Neural crest cell (in vitro differentiated cells): ENCODE measurements around the gene GABRG2. TPM values are rescaled to one million over a fixed set of nuclear protein-coding genes. Genes with fewer than 3 reads are reported as not detected.

ENCODE experiments used
- DNase-seq: peaks from one replicate; pipeline ENCODE4 v3.0.0; 2021; ENCODE audit warnings: low read depth, mixed read lengths, low spot score
- H3K27ac Mint-ChIP-seq: one replicate; pipeline ENCODE4 v1.8.0; 2021; ENCODE audit warnings: mild to moderate bottlenecking, mixed read lengths; ENCODE audit not compliant: unreplicated experiment
- H3K27me3 Mint-ChIP-seq: 2 replicates; pipeline ENCODE4 v1.8.0; 2021; ENCODE audit warnings: low read depth, mild to moderate bottlenecking, mixed read lengths
- H3K36me3 Mint-ChIP-seq: 2 replicates; pipeline ENCODE4 v1.8.0; 2021; ENCODE audit warnings: low read depth, mild to moderate bottlenecking, mixed read lengths
- H3K4me1 Mint-ChIP-seq: 2 replicates; pipeline ENCODE4 v1.8.0; 2021; ENCODE audit warnings: mixed read lengths
- H3K4me3 Mint-ChIP-seq: one replicate; pipeline ENCODE4 v1.8.0; 2021; ENCODE audit warnings: mild to moderate bottlenecking, mixed read lengths
- H3K9me3 Mint-ChIP-seq: 2 replicates; pipeline ENCODE4 v1.8.0; 2021; ENCODE audit warnings: mixed read lengths
- total RNA-seq: library from RNA; stranded (reverse); gene quantifications from 2 replicates; pipeline ENCODE4 v1.2.1, GENCODE V29; 2021
- TF ChIP-seq, protein P1 (sequence below): fragments of 200-600 bp; sonication (generic); conservative IDR thresholded peaks from 2 replicates; pipeline ENCODE4 v1.5.0; 2021; ENCODE audit warnings: antibody characterized with exemption, mild to moderate bottlenecking

The GABRG2 gene
- total RNA-seq, 1 donor from 2014 or later = 0.26 TPM

DNA sequence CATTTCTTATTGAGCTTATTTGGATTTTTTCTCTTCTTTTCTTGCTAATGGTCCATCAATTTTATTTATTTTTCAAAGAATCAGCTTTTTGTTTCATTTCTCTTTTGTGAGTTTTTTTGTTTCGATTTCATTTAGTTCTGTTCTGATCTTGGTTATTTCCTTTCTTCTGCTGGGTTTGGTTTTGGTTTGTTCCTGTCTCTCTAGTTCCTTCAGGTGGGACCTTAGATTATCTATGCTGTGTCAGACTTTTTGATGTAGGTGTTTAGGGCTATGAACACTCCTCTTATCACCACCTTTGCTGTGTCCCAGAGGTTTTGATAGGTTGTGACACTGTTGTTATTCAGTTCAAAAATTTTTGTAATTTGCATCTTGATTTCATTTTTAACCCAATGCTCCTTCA lies 119.8 kb downstream of the GABRG2 start:
- H3K27me3 Mint-ChIP-seq = peaks cover 6% of the 10 kb centered on the region
- H3K9me3 Mint-ChIP-seq = peaks cover 5% of the 10 kb centered on the region
- no peak overlapping the region for H3K27ac Mint-ChIP-seq
- DNase-seq = no peak
- TF ChIP-seq, protein P1, sequence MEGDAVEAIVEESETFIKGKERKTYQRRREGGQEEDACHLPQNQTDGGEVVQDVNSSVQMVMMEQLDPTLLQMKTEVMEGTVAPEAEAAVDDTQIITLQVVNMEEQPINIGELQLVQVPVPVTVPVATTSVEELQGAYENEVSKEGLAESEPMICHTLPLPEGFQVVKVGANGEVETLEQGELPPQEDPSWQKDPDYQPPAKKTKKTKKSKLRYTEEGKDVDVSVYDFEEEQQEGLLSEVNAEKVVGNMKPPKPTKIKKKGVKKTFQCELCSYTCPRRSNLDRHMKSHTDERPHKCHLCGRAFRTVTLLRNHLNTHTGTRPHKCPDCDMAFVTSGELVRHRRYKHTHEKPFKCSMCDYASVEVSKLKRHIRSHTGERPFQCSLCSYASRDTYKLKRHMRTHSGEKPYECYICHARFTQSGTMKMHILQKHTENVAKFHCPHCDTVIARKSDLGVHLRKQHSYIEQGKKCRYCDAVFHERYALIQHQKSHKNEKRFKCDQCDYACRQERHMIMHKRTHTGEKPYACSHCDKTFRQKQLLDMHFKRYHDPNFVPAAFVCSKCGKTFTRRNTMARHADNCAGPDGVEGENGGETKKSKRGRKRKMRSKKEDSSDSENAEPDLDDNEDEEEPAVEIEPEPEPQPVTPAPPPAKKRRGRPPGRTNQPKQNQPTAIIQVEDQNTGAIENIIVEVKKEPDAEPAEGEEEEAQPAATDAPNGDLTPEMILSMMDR = no peak
- no peaks in the 10 kb centered on the region for H3K36me3 Mint-ChIP-seq
- no peaks in the 10 kb centered on the region for H3K4me1 Mint-ChIP-seq
- H3K4me3 Mint-ChIP-seq = no peak overlapping the region

DNA sequence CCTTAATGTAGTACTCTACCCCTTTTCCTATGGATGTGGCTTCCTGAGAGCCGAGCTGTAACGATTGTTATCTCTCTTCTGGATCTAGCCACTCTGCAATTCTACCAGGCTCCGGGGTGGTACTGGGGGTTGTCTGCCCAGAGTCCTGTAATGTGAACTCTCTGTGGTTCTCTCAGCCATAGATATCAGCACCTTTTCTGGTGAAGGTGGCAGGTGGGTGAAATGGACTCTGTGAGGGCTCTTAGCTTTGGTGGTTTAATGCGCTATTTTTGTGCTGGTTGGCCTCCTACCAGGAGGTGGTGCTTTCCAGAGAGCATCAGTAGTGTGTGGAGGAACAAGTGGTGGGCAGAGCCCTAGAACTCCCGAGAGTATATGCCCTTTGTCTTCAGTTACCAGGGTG lies 122.1 kb downstream of the GABRG2 start:
- Mint-ChIP-seq H3K36me3 (no peaks in the 10 kb centered on the region), H3K27ac (no peak overlapping the region), H3K9me3 (peaks cover 5% of the 10 kb centered on the region), H3K4me1 (no peaks in the 10 kb centered on the region), H3K27me3 (peaks cover 5% of the 10 kb centered on the region), H3K4me3 (no peak overlapping the region)
- no peak for DNase-seq
- TF ChIP-seq, protein P1 = no peak

DNA sequence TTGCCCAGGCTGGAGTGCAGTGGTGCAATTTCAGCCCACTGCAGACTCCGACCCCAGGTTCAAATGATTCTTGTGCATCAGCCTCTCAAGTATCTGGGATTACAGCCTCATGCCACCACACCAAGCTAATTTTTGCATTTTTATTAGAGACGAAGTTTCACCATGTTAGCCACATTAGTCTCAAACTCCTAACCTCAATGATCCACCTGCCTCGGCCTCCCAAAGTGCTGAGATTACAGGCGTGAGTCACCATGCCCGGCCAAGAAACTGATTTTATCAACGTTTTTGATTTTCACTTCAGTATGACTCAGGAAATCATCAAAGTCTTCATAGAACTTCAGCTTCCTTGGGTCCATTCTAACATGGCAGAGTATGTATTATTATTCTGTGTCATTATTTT lies 125.4 kb downstream of the GABRG2 start:
- Mint-ChIP-seq H3K27me3 (no peaks in the 10 kb centered on the region), H3K4me3 (no peak overlapping the region), H3K4me1 (no peaks in the 10 kb centered on the region), H3K27ac (no peak overlapping the region), H3K36me3 (no peaks in the 10 kb centered on the region), H3K9me3 (no peaks in the 10 kb centered on the region)
- TF ChIP-seq, protein P1 = no peak
- DNase-seq = no peak

DNA sequence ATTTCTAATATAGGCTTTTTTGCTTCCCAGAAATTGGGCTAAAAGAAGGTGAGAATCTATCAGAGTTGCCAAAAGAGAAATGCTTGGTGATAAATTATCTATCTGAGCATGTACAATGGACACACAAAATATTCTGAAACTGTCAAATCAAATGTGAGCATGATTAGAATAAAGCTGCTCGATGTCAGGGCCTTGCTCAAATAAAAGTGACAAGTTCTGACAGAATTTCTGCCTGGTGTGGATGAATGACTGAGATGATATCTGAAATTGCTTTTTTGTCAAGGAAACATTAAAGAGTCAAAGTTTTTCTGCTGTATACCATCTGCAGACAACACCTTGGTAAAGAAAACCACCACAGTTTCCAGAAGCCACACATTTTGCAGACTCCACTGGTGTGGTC lies 128.8 kb downstream of the GABRG2 start:
- TF ChIP-seq, protein P1 = no peak
- no peak overlapping the region for H3K27ac Mint-ChIP-seq
- DNase-seq = no peak
- no peaks in the 10 kb centered on the region for H3K36me3 Mint-ChIP-seq
- H3K27me3 Mint-ChIP-seq = no peaks in the 10 kb centered on the region
- no peak overlapping the region for H3K4me3 Mint-ChIP-seq
- no peaks in the 10 kb centered on the region for H3K9me3 Mint-ChIP-seq
- no peaks in the 10 kb centered on the region for H3K4me1 Mint-ChIP-seq

DNA sequence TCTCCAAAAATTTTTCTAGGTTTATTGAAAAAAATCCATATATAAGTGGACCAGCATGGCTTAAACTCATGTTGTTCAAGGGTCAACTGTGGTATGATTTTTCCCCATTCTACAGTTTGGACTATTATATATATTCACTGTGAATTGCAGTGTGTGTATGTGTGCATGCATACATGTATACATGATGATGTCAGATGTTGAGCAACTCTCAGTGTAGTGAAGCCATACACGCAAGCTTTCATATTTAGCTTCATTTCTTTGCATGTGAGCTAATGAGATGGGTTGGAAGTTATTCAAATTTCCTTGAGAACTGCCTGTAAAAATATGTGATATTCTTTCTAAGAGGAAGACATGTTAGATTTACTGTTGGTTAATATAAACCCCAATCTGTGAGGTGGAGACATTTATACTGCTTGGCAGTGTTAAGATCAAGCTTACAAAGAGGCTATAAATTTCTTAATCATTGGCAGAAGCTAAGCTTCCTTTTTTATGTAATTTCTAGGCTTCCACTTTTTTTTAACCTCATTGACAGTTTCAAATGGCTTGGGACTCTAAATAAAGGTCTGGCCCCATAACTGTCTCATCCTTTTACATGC lies 134.8 kb downstream of the GABRG2 start:
- Mint-ChIP-seq H3K27me3 (no peaks in the 10 kb centered on the region), H3K9me3 (no peaks in the 10 kb centered on the region), H3K36me3 (no peaks in the 10 kb centered on the region), H3K27ac (no peak overlapping the region), H3K4me1 (no peaks in the 10 kb centered on the region), H3K4me3 (no peak overlapping the region)
- TF ChIP-seq, protein P1 = no peak
- no peak for DNase-seq

Other genes with a start within 250 kb of the GABRG2 start
- not detected in 2 replicates for gene GABRA1, start 219.7 kb upstream of the GABRG2 start, total RNA-seq